NCI-H82 treated with DMSO at 0.1 percent for 48 hours (cell line): ENCODE measurements around the gene CLEC2L.

Source experiments
- DNase-seq: peaks from one replicate; lab custom pipeline; 2025; ENCODE audit not compliant: unreplicated experiment; lab: John Stamatoyannopoulos, UW

Gene CLEC2L

DNA sequence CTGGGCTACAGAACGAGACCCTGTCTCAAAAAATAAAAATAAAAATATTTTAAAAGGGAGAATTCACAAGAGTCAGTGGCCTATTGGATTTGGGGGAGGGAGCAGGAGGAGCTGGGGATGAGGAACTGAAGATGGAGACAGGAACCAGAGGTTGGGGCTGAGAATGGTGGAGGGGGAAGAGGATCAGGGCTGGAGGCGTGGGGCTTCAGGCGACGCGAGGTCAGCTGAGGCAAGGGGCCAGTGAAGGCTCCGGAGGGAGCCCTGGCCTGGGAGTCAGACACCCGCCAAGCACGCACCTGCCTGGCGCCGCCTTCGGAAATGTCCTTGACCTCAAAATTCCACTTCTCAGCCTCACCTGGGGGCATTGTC lies 671 bp upstream of the CLEC2L start:
- no peak for DNase-seq

DNA sequence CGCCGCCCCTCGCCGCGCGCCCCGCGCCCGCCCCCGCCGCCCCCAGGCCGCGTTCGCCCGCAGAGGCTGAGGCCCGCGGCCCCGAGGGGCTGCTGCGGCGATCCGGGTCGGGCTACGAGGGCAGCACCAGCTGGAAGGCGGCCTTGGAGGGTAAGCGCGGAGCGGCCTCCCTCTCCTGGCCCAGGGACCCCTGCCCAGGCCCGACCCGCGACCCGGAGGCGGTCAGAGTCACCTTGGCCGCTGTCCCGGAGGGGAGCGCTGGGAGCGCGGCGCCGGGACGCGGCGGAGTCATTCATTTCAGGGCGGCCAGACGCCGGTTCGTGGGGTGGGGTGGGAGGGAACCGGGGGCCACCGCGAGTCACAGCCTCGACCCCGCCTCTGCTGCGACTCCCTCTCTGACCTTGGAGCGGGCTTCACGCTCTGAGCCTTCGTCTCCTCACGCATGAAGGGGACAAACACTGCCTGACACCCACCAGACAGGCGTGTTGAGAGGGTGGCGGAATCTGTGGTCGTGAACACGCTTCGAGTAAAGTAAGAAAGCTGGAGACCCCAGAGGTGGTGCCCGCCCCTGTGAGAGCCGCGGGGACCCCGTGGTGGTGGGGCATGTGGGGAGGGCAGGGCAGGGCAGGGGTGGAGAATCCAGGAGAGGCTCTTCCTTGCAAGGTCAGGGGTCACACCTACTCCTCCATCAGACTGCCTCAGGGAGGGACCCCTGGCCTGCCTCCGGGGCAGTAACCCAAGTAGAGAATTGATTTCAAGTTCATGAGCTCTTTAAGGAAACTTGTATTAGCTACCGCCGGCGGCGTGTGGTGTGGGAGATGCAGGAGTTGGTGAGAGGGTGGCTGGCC lies 707 bp downstream of the CLEC2L start:
- DNase-seq = no peak

DNA sequence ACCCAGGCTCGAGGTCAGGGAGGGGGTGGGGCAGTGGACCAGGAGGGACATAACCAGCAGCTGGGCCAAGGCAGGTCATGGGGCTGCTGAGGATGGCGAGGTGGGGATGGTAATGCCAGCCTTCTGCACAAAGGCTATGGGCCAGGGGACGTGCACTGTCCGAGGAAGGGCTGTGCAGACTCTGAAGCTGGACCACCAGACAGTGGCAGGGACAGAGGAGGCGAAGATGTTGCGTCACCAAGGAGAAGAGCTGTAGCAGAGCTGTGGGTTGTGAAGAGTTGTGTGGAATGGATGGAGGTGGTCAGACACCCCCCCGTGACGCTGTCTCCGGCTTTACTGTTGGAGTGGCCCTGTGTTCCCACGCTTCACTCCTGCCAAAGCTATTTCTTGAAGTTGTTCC lies 1.8 kb downstream of the CLEC2L start:
- no peak for DNase-seq

DNA sequence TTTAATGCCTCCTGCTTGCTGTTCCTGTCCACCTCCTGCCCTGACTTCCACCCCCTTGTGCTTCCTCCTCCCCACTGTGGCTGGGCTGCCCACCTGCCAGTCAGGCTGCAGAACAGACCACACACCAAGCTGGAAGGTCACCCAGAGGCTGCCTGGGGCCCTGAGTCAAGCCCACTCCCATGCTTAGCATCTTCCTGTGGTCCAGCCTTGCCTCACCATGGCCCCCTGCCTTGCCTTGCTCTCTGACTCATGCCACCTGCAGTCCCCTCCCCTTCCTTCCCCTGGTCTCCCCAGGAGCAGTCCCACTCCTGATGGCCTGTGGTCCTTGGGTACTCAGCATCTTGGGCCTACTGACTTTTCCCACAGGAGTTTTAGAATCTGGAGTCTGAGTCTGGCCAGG lies 2.3 kb downstream of the CLEC2L start:
- no peak for DNase-seq

DNA sequence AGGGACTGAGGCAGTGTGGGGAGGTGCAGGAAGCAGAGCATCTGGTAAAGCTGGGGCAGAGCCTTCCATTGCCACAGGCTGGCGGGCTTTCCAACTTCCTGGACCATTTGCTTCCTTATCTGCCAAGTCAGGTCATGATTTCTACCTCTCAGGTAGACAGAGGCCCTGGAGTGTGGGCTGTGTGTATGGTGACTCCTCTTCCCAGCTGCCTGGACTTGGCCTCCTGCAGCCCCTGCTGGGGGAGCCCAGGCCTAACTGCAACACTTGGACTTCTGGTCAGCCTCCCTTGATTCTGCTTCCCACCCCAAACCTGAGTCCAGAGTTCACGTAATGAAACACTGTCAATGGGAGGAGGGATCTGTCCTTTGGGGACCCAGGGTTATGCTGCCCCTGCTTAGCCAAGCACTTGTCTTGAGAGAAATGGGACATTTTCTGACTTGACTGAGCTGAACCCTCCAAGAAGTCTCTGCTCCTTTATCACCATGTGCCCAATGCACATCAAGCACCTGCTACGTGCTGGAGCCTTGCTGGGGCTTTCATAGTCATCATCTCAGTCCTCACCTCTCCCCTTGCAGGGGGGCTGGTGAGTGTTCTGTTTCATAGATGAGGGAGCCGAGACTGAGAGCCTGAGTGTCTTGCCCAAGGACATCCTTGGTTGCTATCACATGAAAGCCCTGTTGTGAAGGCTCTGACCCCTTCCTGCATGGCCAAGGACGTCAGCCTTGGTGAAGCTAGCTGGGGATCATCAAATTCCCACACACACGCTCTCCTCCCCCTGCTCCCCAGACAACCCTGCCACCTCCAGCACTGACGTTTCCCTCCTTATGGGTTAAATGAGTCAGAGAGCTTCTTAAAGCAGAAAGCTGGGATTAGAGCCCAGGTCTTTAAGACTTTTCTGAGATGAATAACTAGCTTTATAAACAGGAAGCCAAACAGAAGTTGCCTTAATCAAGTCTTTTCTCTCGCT lies 3.4 kb downstream of the CLEC2L start:
- no peak for DNase-seq

DNA sequence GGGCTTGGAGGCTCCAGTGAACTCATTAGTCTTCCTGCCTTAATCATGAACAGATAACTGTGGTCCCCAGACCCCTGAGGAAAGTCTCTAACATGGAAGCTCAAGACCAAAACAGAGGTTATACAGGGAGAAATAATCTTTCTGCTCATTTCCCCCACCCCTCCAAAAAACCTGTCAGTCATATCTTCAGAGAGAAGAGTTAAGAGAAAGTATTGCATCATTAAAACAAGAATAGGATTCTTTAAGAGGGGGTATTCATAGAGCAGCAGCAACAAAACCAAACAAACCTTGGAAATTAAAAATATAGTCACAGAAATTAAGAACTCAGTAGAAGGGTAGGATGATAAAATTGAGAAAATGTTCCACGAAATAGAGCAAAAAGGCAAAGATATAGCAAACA lies 7.6 kb downstream of the CLEC2L start:
- no peak for DNase-seq

DNA sequence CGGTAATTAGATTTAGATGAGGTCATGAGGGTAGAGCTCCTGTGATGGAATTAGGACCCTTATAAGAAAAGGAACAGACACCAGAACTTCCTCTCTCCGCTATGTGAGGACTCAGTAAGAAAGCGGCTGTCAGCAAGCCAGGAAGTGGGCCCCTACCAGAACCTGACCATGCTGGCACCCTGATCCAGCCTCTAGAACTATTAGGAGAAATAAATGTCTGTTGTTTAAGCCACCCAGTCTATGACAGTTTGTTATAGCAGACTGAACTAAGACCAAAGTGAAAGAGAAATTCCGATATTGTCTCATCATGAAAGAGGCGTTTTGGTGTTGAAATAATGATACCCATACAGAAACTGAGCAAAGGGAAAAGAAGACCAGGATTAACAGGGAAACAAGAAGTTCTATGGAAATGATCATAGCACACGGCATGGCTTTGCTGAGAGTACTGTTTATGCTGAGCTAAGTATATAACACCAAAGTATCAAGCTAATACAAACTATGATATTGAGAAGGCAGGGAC lies 9.2 kb downstream of the CLEC2L start:
- DNase-seq = no peak

DNA sequence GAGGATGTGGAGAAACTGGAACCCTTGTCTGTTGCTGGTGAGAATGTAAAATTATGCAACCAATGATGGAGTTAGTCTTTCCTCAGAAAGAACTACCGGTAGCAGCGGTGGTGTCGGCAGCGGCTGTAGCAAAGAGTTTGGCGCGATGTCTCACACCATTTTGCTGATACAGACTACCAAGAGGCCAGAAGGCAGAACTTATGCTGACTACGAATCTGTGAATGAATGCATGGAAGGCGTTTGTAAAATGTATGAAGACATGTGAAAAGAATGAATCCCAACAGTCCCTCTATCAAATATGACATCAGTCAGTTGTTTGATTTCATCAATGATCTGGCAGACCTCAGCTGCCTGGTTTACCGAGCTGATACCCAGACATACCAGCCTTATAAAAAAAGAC lies 10.6 kb downstream of the CLEC2L start:
- no peak for DNase-seq

DNA sequence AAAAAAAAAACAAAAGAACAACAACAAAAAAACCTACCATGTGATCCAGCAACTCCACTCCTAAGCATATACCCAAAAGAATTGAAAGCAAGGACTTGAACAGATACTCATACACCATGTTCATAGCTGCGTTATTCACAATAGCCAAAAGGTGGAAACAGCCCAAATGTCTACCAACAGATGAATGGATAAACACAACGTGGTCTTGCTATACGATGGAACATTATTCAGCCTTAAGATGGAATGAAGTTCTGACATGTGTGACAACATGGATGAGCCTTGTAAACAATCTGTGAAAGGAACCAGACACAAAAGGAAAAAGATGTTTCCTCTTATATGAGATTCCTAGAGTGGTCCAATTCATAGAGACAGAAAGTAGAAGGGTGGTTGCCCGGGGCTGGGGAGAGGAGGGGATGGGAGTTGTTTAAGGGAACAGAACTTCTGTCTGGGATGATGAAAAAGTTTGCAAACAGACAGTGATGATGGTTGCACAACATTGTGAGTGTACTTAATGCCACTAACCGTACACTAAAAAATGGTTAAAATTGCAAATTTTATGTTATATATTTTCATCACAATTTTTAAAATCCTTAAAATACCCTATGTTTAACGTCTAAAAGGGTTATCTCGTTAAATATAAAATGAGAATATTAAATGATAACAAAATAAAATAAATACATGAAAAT lies 11.6 kb downstream of the CLEC2L start:
- no peak for DNase-seq

DNA sequence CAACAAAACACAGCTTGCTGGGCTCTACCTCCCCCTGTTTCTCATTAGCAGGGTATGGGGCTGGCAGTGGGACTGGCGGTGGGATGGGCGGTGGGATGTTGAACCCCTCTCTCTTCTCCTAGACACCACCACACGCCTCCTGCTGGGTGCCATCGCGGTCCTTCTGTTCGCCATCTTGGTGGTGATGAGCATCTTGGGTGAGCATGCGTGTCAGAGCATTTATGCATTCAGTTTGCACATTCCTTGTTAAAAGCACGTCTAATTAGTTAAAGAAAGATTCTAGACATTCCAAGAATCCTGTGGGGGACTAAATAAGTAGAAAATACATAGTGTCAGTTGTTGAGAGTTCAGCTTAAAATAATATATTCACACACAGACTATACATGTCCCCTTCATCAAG lies 12.7 kb downstream of the CLEC2L start:
- no peak for DNase-seq

DNA sequence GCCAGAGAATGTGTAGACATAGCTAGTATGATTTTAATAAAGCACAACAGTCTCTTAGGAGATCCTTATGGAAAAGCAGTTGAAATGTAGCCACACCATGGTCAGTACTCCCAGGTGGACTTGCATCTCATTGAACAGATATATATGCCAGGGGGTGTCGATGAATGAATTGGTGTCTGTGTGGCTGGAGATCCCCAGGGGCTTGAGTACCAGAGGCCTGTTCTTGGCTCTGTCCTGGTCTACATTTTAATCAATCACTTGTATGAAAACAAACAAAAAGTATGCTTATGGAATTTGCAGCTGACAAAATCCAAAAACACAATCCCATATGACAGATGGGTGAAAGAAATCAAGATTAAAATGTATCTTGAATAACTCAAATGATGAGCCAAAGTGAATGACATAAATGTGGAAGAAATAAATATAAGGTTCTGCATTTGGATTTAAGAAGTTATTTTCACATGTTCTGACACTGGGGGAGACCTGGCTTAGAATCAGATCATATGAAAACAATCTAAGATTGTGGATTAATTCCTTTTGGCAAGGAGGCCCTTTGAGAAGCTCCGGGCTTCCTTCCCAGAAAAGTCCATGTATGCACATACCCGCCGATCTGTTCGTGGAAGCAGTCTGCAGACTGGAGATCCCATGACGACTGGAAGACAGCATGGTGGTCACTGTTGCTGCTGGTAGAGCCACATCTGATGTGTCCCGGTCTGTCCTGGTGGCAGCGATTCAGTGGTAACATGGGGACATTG lies 15.6 kb downstream of the CLEC2L start:
- DNase-seq = no peak

DNA sequence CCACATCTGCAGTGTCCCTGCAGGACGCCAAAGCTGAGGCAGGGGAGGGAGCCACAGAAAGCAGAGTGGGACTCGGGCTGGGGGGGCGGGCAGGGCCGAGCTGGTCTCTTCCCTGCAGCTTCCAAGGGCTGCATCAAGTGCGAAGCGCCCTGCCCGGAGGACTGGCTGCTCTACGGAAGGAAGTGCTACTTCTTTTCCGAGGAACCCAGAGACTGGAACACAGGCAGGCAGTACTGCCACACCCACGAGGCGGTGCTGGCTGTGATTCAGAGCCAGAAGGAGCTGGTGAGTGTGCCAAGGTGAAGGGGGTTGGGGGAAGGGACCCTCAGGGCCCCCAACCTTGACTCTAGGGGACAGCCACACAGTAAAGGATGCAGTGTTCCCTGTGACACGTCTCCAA lies 16.7 kb downstream of the CLEC2L start:
- DNase-seq = no peak

DNA sequence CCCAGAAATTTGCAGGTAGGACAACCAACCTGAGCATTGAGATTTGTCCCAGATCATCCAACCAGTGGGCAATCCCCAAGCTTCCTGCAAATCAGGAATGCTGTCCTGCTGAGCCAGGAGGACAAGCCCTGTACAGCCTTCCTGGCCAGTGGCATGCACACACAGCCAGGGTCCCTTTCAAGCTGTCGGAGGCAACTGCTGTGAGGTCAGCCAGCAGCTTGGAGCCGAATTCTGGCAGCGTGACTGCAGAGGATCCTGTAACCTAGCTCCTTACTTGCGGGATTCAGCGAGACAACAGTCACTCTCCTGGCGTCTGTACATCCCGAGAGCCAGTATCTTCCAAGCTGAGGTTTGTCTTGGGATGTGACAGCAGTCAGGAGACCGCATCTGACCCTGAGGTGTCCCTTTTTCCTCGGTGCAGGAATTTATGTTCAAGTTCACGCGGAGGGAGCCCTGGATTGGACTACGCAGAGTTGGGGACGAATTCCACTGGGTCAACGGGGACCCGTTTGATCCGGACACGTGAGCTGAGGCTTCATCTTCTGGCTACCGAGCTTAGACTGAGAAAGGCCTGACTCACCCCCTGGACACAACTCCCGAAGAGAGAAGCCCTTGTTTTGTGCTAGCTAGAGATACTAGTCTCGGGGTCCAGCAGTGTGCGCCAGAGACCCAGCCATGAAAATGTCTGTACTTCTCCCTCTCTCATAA lies 18.3 kb downstream of the CLEC2L start:
- no peak for DNase-seq

DNA sequence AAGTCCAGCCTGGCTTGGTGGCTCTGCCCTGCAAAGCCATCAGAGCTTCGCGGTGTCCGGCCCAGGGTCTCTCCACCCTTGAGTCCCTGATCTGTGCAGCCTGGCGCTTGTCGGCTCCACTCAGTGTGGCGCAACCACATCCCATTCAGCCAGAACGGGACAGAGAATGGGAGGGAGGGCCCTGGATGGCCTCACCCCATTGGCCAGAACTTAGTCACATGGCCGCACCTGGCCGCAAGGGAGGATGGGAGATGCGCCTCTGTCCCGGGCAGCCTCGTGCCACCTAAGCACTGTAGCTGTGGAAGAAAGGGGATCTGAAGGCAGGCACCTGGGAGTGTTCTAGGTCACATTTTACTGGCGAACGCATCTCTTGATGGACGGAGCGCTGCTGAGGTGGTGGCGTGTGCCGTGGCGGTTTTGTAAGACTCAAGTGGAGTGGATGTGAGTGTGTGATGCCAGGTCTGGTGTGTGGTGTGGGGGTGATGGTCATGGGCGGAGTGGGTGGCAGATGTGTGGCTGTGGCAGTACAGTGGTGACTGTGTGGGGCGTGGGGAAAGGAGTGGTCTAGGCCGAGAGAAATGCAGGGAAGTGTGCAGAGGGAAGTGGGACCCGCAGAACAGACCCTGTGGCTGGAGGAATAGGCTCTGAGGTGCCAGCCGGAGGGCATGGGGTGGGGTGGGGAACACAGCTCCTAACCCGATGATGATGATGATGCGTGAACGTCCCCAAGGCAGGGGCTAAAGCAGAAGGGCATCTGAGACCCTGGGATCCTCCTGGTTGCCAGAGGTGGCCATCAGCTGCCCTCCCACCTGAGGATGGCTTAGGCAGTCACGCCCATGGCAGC lies 19.0 kb downstream of the CLEC2L start:
- DNase-seq = no peak

DNA sequence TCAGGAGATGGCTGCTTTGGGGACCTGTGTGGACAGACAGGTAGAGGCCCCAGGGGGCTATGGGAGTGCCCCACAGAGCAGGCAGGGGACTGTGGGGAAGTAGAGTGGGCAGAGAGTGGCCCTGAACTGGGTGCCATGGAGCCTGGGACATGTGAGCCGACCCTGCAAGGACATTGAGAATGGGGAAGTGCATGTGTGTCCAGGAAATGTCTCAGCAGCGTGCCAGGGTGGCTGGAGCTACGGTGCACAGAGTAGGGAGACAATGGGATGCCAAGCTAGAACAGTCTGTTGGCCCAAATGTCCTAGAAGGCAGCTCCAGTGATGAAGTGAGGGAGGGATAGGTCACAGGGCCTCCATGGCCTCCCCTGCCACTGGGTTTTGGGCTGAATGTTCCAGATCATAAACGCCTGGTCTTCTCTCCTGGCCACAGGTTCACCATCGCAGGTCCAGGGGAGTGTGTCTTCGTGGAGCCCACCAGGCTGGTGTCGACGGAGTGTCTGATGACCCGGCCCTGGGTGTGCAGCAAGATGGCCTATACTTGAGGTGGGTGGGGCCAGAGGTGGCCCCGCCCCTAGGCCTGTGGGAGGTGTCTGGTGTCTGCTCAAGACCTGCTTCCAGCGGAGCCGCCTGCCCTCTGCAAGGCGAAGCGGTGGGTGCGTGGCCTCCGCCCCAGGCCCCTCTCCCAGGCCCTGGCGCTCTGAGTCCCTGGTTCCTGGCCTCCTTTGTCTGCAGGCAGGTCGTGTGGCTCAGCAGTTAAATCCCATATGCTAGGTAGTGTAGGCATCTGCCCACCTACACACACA lies 20.5 kb downstream of the CLEC2L start:
- no peak for DNase-seq

DNA sequence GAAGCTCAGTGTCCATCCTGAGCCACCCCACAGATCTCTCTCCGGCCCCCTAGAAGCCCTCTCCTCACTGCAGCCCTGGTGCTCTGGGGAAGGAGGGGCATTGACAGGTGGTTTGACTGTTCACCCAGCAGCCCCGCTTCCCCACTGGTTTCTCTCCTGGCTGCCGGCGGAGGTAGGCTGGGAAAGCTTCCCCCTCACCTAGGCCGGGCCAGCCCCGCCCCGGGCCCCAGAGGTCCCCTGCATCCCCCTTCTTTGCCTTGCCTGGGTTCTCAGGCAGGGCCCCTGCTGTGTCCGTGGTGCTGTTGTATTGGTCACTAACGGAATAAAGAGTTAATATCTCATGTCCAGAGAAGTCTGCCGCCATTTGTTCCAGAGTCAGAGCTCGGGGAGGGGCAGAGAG lies 21.2 kb downstream of the CLEC2L start:
- DNase-seq = no peak

DNA sequence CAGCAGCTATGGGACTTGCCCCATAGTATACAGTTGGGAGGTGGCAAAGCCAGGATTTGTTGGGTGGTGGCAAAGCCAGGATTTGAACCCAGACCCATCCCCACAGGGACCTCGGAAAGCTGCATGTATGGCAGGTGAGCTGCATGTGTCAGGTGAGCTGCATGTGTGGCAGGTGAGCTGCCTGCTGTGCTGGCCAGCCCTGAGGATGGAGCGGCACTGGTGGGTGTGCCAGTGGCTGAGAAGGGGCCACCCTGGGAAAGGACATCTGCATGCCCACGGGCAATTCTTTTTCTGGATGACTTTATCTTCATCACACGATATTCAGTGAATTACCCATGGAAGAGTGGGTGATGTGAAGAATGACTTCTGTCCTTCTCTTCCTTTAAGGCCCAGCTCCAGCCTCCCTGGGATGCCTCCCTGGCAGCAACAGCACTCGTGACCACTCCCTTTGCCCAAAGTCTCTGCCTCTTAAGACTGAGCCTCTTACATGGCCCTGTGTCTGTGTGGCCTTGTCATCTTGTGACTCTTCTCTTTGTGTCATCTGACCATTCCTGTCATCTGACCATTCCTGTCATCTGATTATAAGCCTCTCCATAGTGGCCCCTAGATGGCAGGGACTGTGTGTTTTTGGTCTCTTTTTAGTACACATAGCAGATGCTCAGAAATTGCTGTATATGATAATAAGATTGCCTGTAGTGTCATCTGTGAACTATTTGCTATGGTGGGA lies 25.0 kb downstream of the CLEC2L start:
- DNase-seq = no peak
